Measurements from ENCODE around the gene OBSCN. TPM values are rescaled to one million over a fixed set of nuclear protein-coding genes. Genes with fewer than 3 reads are reported as not detected.

OBSCN gene
- total RNA-seq, 1 experiment from 2014 or later, result 33.3 TPM

DNA sequence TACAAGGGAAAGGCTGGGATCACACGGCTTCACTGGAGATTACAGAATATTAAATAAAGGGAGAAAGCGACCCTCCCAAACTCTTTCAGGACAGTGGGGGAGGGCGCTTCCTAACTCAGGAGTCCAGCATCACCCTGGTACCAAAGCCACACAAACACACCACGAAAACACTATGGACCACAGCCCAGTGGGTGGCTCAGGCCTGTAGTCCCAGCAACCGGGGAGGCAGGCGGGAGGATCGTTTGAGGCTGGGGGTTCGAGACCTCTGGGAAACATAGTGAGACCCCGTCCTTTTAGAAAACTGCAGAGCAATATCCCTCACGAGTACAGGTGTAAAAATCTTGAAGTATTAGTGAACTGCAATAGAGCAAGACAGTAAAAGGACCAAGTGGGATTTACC lies 182.8 kb downstream of the OBSCN start:
- no peak overlapping the region for H2BK12ac ChIP-seq (ENCODE audit: insufficient read length, low read depth, low read length)
- H3T11ph ChIP-seq (ENCODE audit: low read length), result no peak overlapping the region
- no peak overlapping the region for H3K4me2 ChIP-seq (ENCODE audit: insufficient read depth, insufficient read length, low read length)
- no peak overlapping the region for H2AFZ ChIP-seq (ENCODE audit: low read length)
- peaks cover 17% of the 10 kb centered on the region for H3K27me3 Mint-ChIP-seq (ENCODE audit: low read depth)
- no peak overlapping the region for H3K9ac ChIP-seq (ENCODE audit: extremely low read depth, insufficient read length, low read length)
- no peak overlapping the region for H3K56ac ChIP-seq (ENCODE audit: insufficient read length, low read depth, low read length)
- no peaks in the 10 kb centered on the region for H3K79me2 ChIP-seq (ENCODE audit: insufficient read depth, low read length)
- H3K4me1 ChIP-seq (ENCODE audit: insufficient read depth, low read length), result no peaks in the 10 kb centered on the region
- H3K27me3 ChIP-seq (ENCODE audit: insufficient read depth, low read length), result no peaks in the 10 kb centered on the region
- no peak overlapping the region for H4K91ac ChIP-seq (ENCODE audit: insufficient read length, low read depth, low read length)
- no peak for DNase-seq
- H3K27ac Mint-ChIP-seq, result no peak overlapping the region
- H3K9me3 Mint-ChIP-seq, result no peaks in the 10 kb centered on the region
- H3K14ac ChIP-seq (ENCODE audit: insufficient read depth, low read length), result no peak overlapping the region
- no peak overlapping the region for H2AK5ac ChIP-seq (ENCODE audit: insufficient read length, low read length)
- H2BK15ac ChIP-seq (ENCODE audit: low read depth, low read length), result no peak overlapping the region
- no peaks in the 10 kb centered on the region for H3K79me1 ChIP-seq (ENCODE audit: insufficient read depth, low read depth, low read length, poor library complexity, severe bottlenecking)
- H3K27ac ChIP-seq (ENCODE audit: insufficient read length, low read depth, low read length), result no peak overlapping the region
- TF ChIP-seq, protein P1, sequence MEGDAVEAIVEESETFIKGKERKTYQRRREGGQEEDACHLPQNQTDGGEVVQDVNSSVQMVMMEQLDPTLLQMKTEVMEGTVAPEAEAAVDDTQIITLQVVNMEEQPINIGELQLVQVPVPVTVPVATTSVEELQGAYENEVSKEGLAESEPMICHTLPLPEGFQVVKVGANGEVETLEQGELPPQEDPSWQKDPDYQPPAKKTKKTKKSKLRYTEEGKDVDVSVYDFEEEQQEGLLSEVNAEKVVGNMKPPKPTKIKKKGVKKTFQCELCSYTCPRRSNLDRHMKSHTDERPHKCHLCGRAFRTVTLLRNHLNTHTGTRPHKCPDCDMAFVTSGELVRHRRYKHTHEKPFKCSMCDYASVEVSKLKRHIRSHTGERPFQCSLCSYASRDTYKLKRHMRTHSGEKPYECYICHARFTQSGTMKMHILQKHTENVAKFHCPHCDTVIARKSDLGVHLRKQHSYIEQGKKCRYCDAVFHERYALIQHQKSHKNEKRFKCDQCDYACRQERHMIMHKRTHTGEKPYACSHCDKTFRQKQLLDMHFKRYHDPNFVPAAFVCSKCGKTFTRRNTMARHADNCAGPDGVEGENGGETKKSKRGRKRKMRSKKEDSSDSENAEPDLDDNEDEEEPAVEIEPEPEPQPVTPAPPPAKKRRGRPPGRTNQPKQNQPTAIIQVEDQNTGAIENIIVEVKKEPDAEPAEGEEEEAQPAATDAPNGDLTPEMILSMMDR (conservative IDR thresholded peaks at IDR 0.05), result no peak
- no peak overlapping the region for H2BK5ac ChIP-seq (ENCODE audit: insufficient read length, low read length)
- no peak overlapping the region for H4K5ac ChIP-seq (ENCODE audit: insufficient read length, low read depth, low read length)
- H3K9me3 ChIP-seq (ENCODE audit: control insufficient read depth, low read depth, low read length), result no peaks in the 10 kb centered on the region
- no peaks in the 10 kb centered on the region for H3K23me2 ChIP-seq (ENCODE audit: insufficient read length, low read depth, low read length, poor library complexity, severe bottlenecking)
- no peaks in the 10 kb centered on the region for H4K20me1 ChIP-seq (ENCODE audit: control insufficient read depth, insufficient read depth, insufficient read length)
- H3K36me3 Mint-ChIP-seq (ENCODE audit: insufficient read depth in 1 of 3, low read depth in 3 of 3), result peaks cover 0 to 25% (median 19%) of the 10 kb centered on the region in 3 experiments; a peak in 5 of 7 replicates
- no peak overlapping the region for H4K8ac ChIP-seq (replicated peaks; ENCODE audit: insufficient read length, low read depth, low read length)
- no peaks in the 10 kb centered on the region for H3K4me1 Mint-ChIP-seq
- H2BK120ac ChIP-seq (ENCODE audit: low read depth, low read length, poor library complexity, severe bottlenecking), result no peak overlapping the region
- H2BK20ac ChIP-seq (ENCODE audit: low read depth, low read length, poor library complexity, severe bottlenecking), result no peak overlapping the region
- no CpG with 5 or more reads among the region's 10 CpGs for WGBS (ENCODE audit: extremely low coverage, insufficient read length, low lambda C conversion rate)
- H3K4me3 Mint-ChIP-seq, result no peak overlapping the region
- no peak overlapping the region for H3K23ac ChIP-seq (ENCODE audit: insufficient read length, low read depth, low read length)
- H3K4ac ChIP-seq (ENCODE audit: low read depth, low read length), result no peak overlapping the region
- H3K18ac ChIP-seq (ENCODE audit: insufficient read length, low read depth, low read length), result no peak overlapping the region

Data from H9 (cell line).